ENCODE results near the gene SLC12A9.

DNA sequence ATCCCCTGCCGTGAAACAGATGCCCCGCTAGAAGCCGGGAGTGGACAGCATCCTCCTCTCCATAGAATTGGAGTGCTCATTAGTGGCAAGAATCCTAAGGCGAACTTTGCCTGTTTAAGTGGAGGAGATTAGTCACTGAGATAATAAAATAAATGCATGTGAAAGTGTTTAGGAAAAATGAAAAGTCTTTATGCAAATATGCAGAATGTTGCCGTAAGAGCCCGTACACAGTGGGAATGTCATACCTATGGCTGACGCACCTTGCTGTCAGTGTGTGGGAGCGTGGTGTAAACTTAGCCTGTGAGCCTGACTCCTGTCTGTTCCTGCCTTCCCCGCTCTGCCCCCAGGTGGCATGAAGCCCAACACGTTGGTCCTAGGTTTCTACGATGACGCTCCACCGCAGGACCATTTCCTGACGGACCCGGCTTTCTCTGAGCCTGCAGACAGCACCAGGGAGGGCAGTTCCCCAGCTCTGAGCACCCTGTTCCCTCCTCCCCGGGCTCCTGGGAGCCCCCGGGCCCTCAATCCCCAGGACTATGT, 12.9 kb downstream of the SLC12A9 start:
- TF ChIP-seq, protein P1, sequence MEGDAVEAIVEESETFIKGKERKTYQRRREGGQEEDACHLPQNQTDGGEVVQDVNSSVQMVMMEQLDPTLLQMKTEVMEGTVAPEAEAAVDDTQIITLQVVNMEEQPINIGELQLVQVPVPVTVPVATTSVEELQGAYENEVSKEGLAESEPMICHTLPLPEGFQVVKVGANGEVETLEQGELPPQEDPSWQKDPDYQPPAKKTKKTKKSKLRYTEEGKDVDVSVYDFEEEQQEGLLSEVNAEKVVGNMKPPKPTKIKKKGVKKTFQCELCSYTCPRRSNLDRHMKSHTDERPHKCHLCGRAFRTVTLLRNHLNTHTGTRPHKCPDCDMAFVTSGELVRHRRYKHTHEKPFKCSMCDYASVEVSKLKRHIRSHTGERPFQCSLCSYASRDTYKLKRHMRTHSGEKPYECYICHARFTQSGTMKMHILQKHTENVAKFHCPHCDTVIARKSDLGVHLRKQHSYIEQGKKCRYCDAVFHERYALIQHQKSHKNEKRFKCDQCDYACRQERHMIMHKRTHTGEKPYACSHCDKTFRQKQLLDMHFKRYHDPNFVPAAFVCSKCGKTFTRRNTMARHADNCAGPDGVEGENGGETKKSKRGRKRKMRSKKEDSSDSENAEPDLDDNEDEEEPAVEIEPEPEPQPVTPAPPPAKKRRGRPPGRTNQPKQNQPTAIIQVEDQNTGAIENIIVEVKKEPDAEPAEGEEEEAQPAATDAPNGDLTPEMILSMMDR (IDR thresholded peaks at IDR 0.05), result no peak
- no peak for TF ChIP-seq POLR2A (IDR thresholded peaks at IDR 0.05)

Measured in upper lobe of left lung (tissue), 4 donors.